GM19468 (cell line): ENCODE results near the gene DND1.
"Not testable (repeated sequence)": the region's sequence is repeated elsewhere in the genome, so short reads cannot be mapped to it uniquely, and the experiment has no call there.

Experiments used
- ATAC-seq: cut with Tn5 transposase; IDR thresholded peaks from one replicate; pipeline ENCODE4 v1.9.1; 2021; ENCODE audit warnings: mild to moderate bottlenecking, moderate library complexity, moderate number of reproducible peaks; ENCODE audit not compliant: unreplicated experiment; ENCODE audit errors: extremely low read depth

DND1 gene

DNA sequence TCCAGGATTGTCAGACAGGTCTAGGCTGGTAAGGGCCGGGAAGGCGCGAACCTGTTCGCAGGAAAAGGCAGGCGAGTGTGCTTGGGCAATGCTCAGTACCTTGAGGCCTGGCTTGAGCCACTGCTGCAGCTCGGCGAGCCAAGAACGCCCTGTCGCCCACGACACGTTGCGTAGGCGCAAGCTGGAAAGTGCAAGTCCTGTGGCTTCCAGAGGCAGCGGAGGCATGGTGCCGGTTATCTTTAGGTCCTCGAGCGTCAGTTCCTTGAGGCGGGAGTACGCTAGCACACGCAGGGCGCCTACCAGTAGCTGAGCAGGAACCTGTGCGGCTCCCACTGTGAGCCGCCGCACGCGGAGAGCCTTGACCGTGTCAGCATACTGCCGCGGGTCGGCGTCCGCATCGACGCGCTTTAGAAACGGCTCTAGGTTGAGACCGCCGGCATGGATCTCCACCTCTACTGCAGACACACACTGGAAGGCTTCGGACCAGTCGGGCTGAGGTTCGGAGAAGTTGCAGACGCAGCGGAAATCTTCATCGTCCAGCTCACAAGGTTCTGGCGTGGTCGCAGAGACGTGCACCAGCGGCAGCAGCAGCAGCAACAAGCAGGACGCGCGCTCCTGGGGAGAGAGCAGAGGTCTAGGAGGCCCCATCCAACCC lies 40.9 kb downstream of the DND1 start:
- ATAC-seq = peak; percentile 25

DNA sequence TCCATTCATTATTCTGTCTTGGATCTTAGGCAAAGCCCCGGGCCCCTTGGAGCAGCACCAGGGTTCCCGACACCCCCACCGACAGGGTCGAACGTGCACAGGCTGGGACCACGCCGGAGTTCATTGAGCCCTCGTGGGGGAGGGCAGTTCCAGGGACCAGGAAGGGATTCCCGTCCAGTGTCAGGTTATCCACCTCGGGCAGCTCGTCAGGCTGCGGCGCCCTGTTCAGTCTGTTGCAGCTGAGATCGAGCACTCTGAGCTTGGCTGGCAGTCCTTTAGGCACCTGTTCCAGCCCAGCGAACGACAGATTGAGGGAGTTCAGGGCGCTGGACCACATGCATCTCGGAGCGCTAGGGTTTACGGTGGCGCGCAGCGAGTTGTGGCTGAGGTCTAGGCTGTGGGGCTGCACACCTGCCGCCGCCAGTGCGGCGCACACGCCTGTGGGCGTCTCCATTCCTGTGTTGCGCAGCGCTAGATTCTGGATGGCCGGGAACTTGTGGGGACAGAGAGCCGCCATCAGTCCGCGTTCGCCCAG lies 41.5 kb downstream of the DND1 start:
- ATAC-seq = no peak

DNA sequence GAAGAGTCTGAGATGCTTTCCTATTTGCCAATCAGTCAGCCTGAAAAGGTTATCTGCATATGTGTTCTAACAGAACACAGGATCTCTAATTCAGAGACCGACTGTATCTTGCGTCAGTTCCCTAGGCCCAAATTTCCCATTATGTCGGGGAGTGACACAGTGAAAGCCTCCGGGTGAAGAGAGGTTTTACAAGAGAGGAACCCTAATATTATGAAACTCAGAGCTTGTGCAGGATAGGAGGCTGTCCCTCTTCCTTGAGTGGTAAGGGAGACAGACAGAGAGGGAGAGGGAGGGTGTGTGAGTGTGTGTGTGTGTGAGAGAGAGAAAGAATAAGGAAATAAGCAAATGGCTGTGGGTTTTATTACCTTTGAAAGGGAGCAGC lies 42.3 kb downstream of the DND1 start:
- ATAC-seq = no peak

DNA sequence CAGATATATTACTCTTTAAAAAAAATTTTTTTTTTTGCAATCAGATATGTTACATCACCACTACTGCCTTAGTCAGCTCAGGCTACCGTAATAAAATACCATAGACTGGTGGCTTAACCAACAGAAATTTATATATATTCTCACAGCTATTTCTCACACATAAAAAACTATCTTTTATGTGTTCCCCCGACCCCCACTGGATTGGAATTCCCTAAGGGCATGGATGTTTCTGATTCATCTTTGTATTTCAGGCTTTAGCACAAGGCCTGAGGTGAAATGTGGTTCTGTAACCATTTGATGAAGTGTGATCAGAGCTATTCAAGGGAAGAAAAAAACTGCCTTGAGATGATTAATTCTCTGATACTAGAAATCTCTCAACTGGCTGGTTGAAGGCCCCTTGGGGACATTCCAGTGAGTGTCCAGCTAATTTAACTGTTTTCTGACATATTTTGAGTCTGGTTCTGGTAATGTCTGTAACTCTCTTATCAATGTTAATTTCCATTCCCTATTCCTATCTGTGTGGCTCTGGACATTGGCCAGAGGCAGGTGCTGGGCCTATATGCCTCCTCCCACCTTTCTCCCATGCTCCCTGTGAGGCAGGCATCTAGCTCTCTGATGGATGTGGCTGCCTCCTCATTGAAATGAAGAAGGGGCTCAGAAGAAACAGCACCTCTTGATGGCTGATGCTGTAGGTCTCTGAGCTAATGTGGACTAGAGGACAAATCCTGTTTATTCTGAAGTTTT lies 42.9 kb downstream of the DND1 start:
- no peak for ATAC-seq

DNA sequence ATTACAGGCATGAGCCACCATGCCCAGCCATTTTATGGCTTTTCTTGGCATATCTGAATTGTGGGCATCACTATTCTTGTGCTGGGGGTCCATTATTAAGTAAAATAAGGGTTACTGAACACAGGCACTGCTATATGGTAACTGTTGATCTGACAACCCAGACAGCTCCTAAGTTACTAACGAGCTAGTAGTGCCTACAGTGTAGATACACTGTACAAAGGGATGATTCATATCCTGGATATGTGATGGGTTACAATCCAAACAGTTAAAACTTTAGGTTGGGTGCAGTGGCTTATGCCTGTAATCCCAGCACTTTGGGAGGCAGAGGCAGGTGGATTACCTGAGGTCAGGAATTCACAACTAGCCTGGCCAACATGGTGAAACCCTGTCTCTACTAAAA lies 44.7 kb downstream of the DND1 start:
- ATAC-seq = no peak

DNA sequence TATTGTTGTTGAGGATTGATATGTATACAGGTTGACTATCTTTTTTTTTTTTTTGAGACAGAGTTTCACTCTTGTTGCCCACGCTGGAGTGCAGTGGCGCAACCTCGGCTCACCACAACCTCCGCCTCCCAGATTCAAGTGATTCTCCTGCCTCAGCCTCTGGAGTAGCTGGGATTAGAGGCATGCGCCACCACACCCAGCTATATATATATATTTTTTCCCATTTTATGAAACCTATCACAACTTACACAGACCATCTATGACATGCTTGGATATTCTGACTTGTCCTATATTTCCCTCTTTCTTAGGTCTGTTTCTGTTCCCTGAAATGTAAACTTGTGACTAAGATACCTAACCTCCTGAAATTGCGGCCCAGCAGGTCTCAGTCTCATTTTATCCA lies 45.4 kb downstream of the DND1 start:
- no peak for ATAC-seq

DNA sequence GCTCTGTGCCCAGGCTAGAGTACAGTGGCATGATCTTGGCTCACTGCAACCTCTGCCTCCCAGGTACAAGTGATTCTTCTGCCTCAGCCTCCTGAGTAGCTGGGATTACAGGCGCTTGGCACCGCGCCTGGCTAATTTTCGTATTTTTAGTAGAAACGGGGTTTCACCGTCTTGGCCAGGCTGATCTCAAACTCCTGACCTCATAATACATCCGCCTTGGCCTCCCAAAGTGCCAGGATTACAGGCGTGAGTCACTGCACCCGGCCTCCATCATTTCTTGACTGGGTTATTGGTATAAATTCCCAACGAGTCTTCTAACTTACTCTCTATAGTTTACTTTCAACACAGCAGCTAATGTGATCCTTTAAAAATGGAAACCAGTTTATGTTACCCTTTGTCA lies 48.5 kb downstream of the DND1 start:
- ATAC-seq = not testable (repeated sequence)

DNA sequence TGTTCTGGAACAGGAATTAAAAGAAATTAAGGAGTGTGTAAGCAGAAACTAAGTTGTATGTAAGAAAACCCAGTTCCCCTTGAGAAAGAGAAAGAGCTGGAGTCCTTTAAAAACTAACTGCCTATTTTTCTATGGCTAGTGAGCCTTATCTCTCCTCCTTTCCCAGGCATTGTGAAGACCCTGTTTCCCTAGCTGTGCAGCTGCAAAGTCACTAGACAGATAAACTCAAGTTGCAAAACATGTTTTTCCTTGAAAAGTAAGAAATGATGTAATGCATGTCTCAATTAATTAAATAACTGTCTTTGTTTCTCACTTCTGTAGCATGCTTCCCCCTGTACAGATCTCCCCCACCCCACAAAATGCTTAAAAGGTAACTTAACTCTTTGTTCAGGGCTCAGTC lies 50.3 kb downstream of the DND1 start:
- ATAC-seq = not testable (repeated sequence)

DNA sequence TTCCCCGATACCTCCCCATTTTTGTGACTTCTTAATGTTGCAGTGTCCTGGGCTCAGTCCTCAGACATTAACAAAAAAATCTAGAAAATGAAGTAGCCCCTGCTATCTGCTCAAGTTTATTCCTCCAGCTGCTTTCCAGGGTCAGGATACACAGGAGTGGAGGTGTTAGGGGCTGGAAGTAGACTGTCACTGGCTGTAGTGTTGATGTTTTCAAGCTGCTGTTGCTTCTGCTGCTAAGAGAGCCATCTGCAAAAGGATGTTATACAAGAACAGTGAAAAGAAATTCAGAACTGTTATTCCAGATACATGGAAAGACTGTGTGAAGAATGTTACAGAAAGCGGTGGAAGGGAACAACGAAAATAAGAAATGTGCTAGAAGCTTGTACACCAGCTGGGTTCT lies 51.1 kb downstream of the DND1 start:
- no peak for ATAC-seq
